H1 (cell line): ENCODE data around the gene EWSR1. TPM values are rescaled to one million over a fixed set of nuclear protein-coding genes. Genes with fewer than 3 reads are reported as not detected.

ENCODE experiments used
- BCL11A ChIP-seq, 2 experiments: IDR thresholded peaks; one replicate each; pipeline ENCODE4 v1.6.1; 2011; ENCODE audit warnings: low read depth in 2 of 2, low read length in 2 of 2, mild to moderate bottlenecking in 2 of 2
- polyA plus RNA-seq, 7 experiments: library from polyadenylated mRNA; depleted of rRNA in 3 of 7; stranded (reverse) in 5 of 7; unstranded in 2 of 7; fragments of >200 nt in 5 of 7; fragments of 200-250 nt in 2 of 7; gene quantifications; 1 replicate in 5 of 7; 2 replicates in 1 of 7; 4 replicates in 1 of 7; pipeline versions ENCODE4 v1.2.1 to v1.2.3, GENCODE V29; 2011 to 2013; ENCODE audit warnings: missing spikeins in 2 of 7, mixed read lengths in 2 of 7
- total RNA-seq: library from RNA; stranded (reverse); fragmentation: NEBNext Ultra II Directional; extraction: Animal tissue kit (Norgen Biotek cat#: 25700); gene quantifications from 2 replicates; pipeline ENCODE4 v1.2.1, GENCODE V29; 2021

The EWSR1 gene
- total and polyA plus RNA-seq, 2 of the 8 experiments (the other 6 are each of a cell fraction or from before 2014, with no cell fraction given): 387 to 930 TPM

DNA sequence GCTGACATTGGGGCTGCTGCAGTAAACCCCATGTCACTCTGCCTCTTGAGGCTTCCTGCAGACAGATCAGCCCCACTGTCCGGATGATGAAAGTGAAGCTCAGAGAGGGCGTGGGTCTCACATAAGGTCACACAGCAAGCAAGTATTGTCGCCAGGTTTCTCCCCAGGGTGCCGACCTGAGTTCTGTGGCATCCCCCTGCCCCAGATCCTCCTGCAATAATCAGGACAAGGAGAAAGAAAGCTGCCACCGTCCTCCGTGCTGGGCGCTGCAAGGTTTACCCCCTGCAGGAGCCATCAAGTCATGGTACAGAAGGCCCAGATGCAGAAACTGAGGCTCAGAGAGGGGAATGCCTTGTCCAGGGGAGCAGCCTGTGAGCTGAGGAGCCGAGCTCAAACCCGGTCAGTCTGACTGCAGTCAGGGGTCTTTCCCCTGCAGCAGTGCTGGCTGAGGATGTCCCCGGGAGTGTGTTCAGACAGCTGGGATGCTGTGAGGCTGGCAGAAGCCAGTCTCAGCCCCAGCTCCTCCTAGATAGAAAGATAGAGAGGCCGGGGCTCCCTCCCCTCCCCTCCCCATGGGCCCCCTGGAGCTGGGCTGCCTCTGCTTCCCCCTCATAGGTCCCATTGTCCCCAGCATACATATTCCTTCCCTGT is 49.2 kb upstream of the EWSR1 start (continued):
- TF ChIP-seq BCL11A (IDR thresholded peaks at IDR 0.05; ENCODE audit: low read depth in 2 of 2, low read length in 2 of 2): no peak
- TF ChIP-seq, all 59 proteins: peak for 1
